Astrocyte (in vitro differentiated cells and primary cell): Measurements from ENCODE around the gene SLCO3A1. TPM values are rescaled to one million over a fixed set of nuclear protein-coding genes. Genes with fewer than 3 reads are reported as not detected.

Experiments used
- DNase-seq: peaks from one replicate; pipeline ENCODE4 v3.0.0-alpha.2; 2010; ENCODE audit warnings: low read depth
- FAIRE-seq: peaks from 2 replicates; lab custom pipeline; 2011; peaks lifted over from hg19 to GRCh38; lab: Jason Lieb, UNC
- H2AFZ ChIP-seq: 2 replicates; pipeline ENCODE4 v1.6.0; 2012; ENCODE audit warnings: low read depth, low read length, inconsistent platforms
- H3K27ac ChIP-seq: 2 replicates; pipeline ENCODE4 v1.5.1; 2011; ENCODE audit warnings: low read depth, low read length, inconsistent platforms
- H3K27me3 ChIP-seq: 2 replicates; pipeline ENCODE4 v1.6.0; 2011; ENCODE audit warnings: low read length, inconsistent platforms; ENCODE audit not compliant: insufficient read depth
- H3K36me3 ChIP-seq: 2 replicates; pipeline ENCODE4 v1.5.1; 2011; ENCODE audit warnings: low read length, inconsistent platforms; ENCODE audit not compliant: insufficient read depth
- H3K4me1 ChIP-seq: 2 replicates; pipeline ENCODE4 v1.5.1; 2011; ENCODE audit warnings: low read length, inconsistent platforms; ENCODE audit not compliant: insufficient read depth
- H3K4me2 ChIP-seq: 2 replicates; pipeline ENCODE4 v1.6.0; 2012; ENCODE audit warnings: low read length, inconsistent platforms
- H3K4me3 ChIP-seq: 2 replicates; pipeline ENCODE4 v1.5.1; 2011; ENCODE audit warnings: low read depth, mild to moderate bottlenecking, low read length, inconsistent platforms; ENCODE audit not compliant: insufficient read depth
- H3K79me2 ChIP-seq: 2 replicates; pipeline ENCODE4 v1.6.0; 2012; ENCODE audit warnings: mild to moderate bottlenecking, low read length, inconsistent platforms; ENCODE audit not compliant: insufficient read depth
- H3K9ac ChIP-seq: 2 replicates; pipeline ENCODE4 v1.6.0; 2012; ENCODE audit warnings: mild to moderate bottlenecking, low read length, inconsistent platforms
- H3K9me3 ChIP-seq: 2 replicates; pipeline ENCODE4 v1.5.1; 2012; ENCODE audit warnings: low read depth, mild to moderate bottlenecking, low read length, inconsistent platforms; ENCODE audit not compliant: insufficient read depth
- H4K20me1 ChIP-seq: 2 replicates; pipeline ENCODE4 v1.6.0; 2012; ENCODE audit warnings: low read length, inconsistent platforms; ENCODE audit not compliant: insufficient read depth
- H3K27ac Mint-ChIP-seq: one replicate; pipeline ENCODE4 v1.8.0; 2021; ENCODE audit warnings: mild to moderate bottlenecking, mixed read lengths; ENCODE audit not compliant: unreplicated experiment
- H3K27me3 Mint-ChIP-seq: one replicate; pipeline ENCODE4 v1.8.0; 2021; ENCODE audit warnings: low read depth, mixed read lengths; ENCODE audit not compliant: unreplicated experiment
- H3K36me3 Mint-ChIP-seq: one replicate; pipeline ENCODE4 v1.8.0; 2021; ENCODE audit warnings: low read depth, mixed read lengths; ENCODE audit not compliant: unreplicated experiment
- H3K4me1 Mint-ChIP-seq: one replicate; pipeline ENCODE4 v1.8.0; 2021; ENCODE audit warnings: low read depth, mixed read lengths; ENCODE audit not compliant: unreplicated experiment
- H3K4me3 Mint-ChIP-seq: one replicate; pipeline ENCODE4 v1.8.0; 2021; ENCODE audit warnings: mild to moderate bottlenecking, moderate library complexity, mixed read lengths; ENCODE audit not compliant: unreplicated experiment
- H3K9me3 Mint-ChIP-seq: one replicate; pipeline ENCODE4 v1.8.0; 2021; ENCODE audit warnings: mild to moderate bottlenecking, mixed read lengths; ENCODE audit not compliant: unreplicated experiment
- EZH2 ChIP-seq: IDR thresholded peaks from 2 replicates; pipeline ENCODE4 v1.6.1; 2012; ENCODE audit warnings: mild to moderate bottlenecking, low read length, inconsistent platforms; ENCODE audit not compliant: insufficient read depth
- total RNA-seq: library from RNA; stranded (reverse); gene quantifications from 2 replicates; pipeline ENCODE4 v1.2.1, GENCODE V29; 2021
- TF ChIP-seq, protein P1 (sequence below): IDR thresholded peaks from 2 replicates; pipeline ENCODE4 v1.5.1; 2011; ENCODE audit warnings: low read depth, mild to moderate bottlenecking, inconsistent platforms, low read length, moderate library complexity; ENCODE audit not compliant: insufficient read depth

The SLCO3A1 gene
- total RNA-seq, 1 donor from 2014 or later, result 9.4 TPM

DNA sequence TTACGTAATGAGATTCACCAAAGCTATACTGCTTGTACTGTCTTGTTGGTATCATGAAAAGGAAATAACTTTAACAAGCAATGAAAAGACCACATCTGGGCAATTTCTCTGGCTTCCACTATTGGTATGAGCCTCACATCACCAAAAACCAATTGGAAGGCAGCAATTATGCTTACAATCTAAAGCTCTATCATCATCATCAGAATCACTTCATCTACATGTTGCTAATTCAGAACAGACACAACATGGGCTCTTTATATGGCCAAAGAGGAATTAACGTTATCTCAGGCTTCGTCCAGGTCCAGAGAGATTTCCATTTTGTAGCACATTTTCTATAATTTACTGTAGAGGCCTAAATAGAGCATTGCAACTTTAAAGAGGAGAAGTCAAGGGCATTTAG lies 36.6 kb upstream of the SLCO3A1 start:
- Mint-ChIP-seq H3K27me3 (peaks cover 11% of the 10 kb centered on the region), H3K27ac (no peak overlapping the region), H3K4me3 (no peak overlapping the region), H3K4me1 (no peaks in the 10 kb centered on the region), H3K36me3 (peaks cover 2% of the 10 kb centered on the region), H3K9me3 (peaks cover 6% of the 10 kb centered on the region)
- Histone ChIP-seq H3K4me2 (no peak overlapping the region), H3K27me3 (no peaks in the 10 kb centered on the region), H3K27ac (no peak overlapping the region), H3K4me1 (no peaks in the 10 kb centered on the region), H3K36me3 (no peaks in the 10 kb centered on the region), H3K79me2 (no peaks in the 10 kb centered on the region), H2AFZ (no peak overlapping the region), H3K4me3 (no peak overlapping the region), H4K20me1 (no peaks in the 10 kb centered on the region), H3K9ac (no peak overlapping the region), H3K9me3 (no peaks in the 10 kb centered on the region)
- FAIRE-seq, result no peak
- DNase-seq, result no peak
- no peak for TF ChIP-seq EZH2
- TF ChIP-seq, protein P1, sequence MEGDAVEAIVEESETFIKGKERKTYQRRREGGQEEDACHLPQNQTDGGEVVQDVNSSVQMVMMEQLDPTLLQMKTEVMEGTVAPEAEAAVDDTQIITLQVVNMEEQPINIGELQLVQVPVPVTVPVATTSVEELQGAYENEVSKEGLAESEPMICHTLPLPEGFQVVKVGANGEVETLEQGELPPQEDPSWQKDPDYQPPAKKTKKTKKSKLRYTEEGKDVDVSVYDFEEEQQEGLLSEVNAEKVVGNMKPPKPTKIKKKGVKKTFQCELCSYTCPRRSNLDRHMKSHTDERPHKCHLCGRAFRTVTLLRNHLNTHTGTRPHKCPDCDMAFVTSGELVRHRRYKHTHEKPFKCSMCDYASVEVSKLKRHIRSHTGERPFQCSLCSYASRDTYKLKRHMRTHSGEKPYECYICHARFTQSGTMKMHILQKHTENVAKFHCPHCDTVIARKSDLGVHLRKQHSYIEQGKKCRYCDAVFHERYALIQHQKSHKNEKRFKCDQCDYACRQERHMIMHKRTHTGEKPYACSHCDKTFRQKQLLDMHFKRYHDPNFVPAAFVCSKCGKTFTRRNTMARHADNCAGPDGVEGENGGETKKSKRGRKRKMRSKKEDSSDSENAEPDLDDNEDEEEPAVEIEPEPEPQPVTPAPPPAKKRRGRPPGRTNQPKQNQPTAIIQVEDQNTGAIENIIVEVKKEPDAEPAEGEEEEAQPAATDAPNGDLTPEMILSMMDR, result no peak

GRCh38 chr15:91821458-91821857 lies 32.0 kb upstream of the SLCO3A1 start:
- TF ChIP-seq EZH2, result no peak
- TF ChIP-seq, protein P1, result no peak
- no peak overlapping the region for H3K27ac ChIP-seq

DNA sequence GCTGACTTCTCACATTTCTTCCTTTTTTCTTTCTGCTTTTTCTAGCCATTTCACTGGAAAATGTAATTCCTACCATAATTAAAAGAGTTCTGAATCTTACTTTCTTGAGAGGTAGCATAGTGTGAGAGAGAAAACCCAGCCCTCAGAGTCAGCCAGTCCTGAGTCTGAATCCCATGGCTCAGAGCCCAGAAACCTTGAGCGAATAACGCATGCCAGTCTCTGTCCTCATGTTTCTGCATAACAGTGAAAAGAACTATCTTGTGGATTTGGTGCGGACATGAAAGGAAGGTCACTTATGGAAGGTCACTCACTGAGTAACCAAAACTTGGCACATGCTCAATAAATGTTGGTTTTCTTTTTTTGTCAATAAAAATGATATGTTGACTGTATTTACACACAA lies 29.3 kb upstream of the SLCO3A1 start:
- H3K36me3 ChIP-seq, result no peaks in the 10 kb centered on the region
- TF ChIP-seq, protein P1, result no peak
- TF ChIP-seq EZH2, result no peak
- no peaks in the 10 kb centered on the region for H4K20me1 ChIP-seq
- H3K4me1 ChIP-seq, result no peaks in the 10 kb centered on the region
- H3K9me3 ChIP-seq, result no peaks in the 10 kb centered on the region
- no peak for FAIRE-seq
- no peak overlapping the region for H3K4me2 ChIP-seq
- Mint-ChIP-seq H3K9me3 (no peaks in the 10 kb centered on the region), H3K4me1 (no peaks in the 10 kb centered on the region), H3K36me3 (no peaks in the 10 kb centered on the region), H3K4me3 (no peak overlapping the region), H3K27me3 (peaks cover 7% of the 10 kb centered on the region), H3K27ac (no peak overlapping the region)
- H3K27me3 ChIP-seq, result no peaks in the 10 kb centered on the region
- no peak overlapping the region for H3K9ac ChIP-seq
- H3K79me2 ChIP-seq, result no peaks in the 10 kb centered on the region
- no peak for DNase-seq
- H2AFZ ChIP-seq, result no peak overlapping the region
- no peak overlapping the region for H3K27ac ChIP-seq
- no peak overlapping the region for H3K4me3 ChIP-seq

More at GRCh38 chr15:91821458-91821857, 32.0 kb upstream of the SLCO3A1 start:
- no peak overlapping the region for H2AFZ ChIP-seq
- peaks cover 2% of the 10 kb centered on the region for H3K36me3 Mint-ChIP-seq
- FAIRE-seq (no peak), DNase-seq (no peak)
- no peak overlapping the region for H3K4me2 ChIP-seq
- no peaks in the 10 kb centered on the region for H3K4me1 ChIP-seq
- no peak overlapping the region for H3K27ac Mint-ChIP-seq
- no peak overlapping the region for H3K4me3 ChIP-seq
- H3K27me3 Mint-ChIP-seq, result peaks cover 13% of the 10 kb centered on the region
- no peaks in the 10 kb centered on the region for H3K27me3 ChIP-seq
- no peaks in the 10 kb centered on the region for H3K9me3 ChIP-seq
- no peak overlapping the region for H3K4me3 Mint-ChIP-seq
- no peaks in the 10 kb centered on the region for H3K36me3 ChIP-seq
- no peaks in the 10 kb centered on the region for H4K20me1 ChIP-seq
- no peaks in the 10 kb centered on the region for H3K4me1 Mint-ChIP-seq
- H3K9me3 Mint-ChIP-seq, result no peaks in the 10 kb centered on the region
- H3K9ac ChIP-seq, result no peak overlapping the region
- H3K79me2 ChIP-seq, result no peaks in the 10 kb centered on the region
